GM23338 (cell line): Measurements from ENCODE around the gene HARS1.
"Not testable (repeated sequence)": the region's sequence is repeated elsewhere in the genome, so short reads cannot be mapped to it uniquely, and the experiment has no call there.

Experiments
- CREB1 ChIP-seq: fragments of 250-450 bp; sonication (Bioruptor Pico); IDR thresholded peaks from 2 replicates; pipeline ENCODE4 v1.5.0; 2020; ENCODE audit warnings: low read depth, mild to moderate bottlenecking, moderate library complexity
- EZH2 ChIP-seq: fragments of 200-600 bp; sonication (generic); IDR thresholded peaks from one replicate; pipeline ENCODE4 v1.8.0; 2017; ENCODE audit warnings: antibody characterized with exemption, mild to moderate bottlenecking, low read depth; ENCODE audit not compliant: unreplicated experiment
- EZH2phosphoT487 ChIP-seq: fragments of 200-600 bp; sonication (generic); IDR thresholded peaks from one replicate; pipeline ENCODE4 v1.8.1; 2018; ENCODE audit warnings: antibody characterized with exemption; ENCODE audit not compliant: unreplicated experiment
- POLR2AphosphoS5 ChIP-seq: IDR thresholded peaks from 2 replicates; pipeline ENCODE4 v1.6.1; 2016; ENCODE audit warnings: antibody characterized with exemption, low read depth
- REST ChIP-seq: IDR thresholded peaks from one replicate; pipeline ENCODE4 v1.6.1; 2018; ENCODE audit warnings: antibody characterized with exemption; ENCODE audit not compliant: unreplicated experiment
- TF ChIP-seq, protein P1 (sequence below), 2 experiments: fragments of 200-600 bp in 1 of 2; sonication (generic) in 1 of 2; conservative IDR thresholded peaks; 2 replicates each; pipeline versions ENCODE4 v1.5.1 to v1.6.1; 2016 to 2017; ENCODE audit warnings: antibody characterized with exemption in 2 of 2, low read depth in 2 of 2, mild to moderate bottlenecking in 2 of 2, moderate library complexity in 1 of 2

DNA sequence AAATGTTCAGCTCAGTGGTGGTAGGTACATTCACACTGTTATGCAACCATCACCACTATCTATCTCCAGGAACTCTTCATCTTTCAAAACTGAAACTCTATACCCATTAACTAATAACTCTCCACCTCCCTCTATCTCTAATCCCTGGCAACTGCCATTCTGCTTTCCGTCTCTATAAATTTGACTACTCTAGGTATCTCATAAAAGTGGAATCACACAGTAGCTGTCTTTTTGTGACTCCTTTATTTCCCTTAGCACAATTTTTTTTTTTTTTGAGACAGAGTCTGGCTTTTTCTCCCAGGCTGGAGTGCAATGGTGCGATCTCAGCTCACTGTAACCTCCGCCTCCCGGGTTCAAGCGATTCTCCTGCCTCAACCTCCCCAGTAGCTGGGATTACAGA is 30.2 kb upstream of the HARS1 start:
- TF ChIP-seq POLR2AphosphoS5; CREB1 (CRISPR knock-in tag); REST; EZH2; EZH2phosphoT487: not testable (repeated sequence)
- TF ChIP-seq, protein P1, sequence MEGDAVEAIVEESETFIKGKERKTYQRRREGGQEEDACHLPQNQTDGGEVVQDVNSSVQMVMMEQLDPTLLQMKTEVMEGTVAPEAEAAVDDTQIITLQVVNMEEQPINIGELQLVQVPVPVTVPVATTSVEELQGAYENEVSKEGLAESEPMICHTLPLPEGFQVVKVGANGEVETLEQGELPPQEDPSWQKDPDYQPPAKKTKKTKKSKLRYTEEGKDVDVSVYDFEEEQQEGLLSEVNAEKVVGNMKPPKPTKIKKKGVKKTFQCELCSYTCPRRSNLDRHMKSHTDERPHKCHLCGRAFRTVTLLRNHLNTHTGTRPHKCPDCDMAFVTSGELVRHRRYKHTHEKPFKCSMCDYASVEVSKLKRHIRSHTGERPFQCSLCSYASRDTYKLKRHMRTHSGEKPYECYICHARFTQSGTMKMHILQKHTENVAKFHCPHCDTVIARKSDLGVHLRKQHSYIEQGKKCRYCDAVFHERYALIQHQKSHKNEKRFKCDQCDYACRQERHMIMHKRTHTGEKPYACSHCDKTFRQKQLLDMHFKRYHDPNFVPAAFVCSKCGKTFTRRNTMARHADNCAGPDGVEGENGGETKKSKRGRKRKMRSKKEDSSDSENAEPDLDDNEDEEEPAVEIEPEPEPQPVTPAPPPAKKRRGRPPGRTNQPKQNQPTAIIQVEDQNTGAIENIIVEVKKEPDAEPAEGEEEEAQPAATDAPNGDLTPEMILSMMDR (conservative IDR thresholded peaks at IDR 0.05; ENCODE audit: low read depth in 2 of 2), result not testable (repeated sequence)
